Muscle layer of duodenum (tissue), 2 donors: ENCODE data around the gene TAB2.
A peak's percentile ranks its signal among the peaks of the same experiment; 100 is the strongest.
"Not testable (repeated sequence)": the region's sequence is repeated elsewhere in the genome, so short reads cannot be mapped to it uniquely, and the experiment has no call there.

Experiments
- H3K27ac ChIP-seq: one replicate; pipeline ENCODE4 v1.7.0; 2013; ENCODE audit warnings: mild to moderate bottlenecking, low read length
- H3K27me3 ChIP-seq: one replicate; pipeline ENCODE4 v1.7.0; 2013; ENCODE audit warnings: low read depth, mild to moderate bottlenecking, control low read depth, low read length
- H3K36me3 ChIP-seq, 2 donors: one replicate each; pipeline ENCODE4 v1.7.0; 2013; ENCODE audit warnings: low read length in 2 of 2, control low read depth in 1 of 2, mild to moderate bottlenecking in 1 of 2; ENCODE audit not compliant: insufficient read depth in 2 of 2, control insufficient read depth in 1 of 2
- H3K4me1 ChIP-seq, 2 donors: one replicate each; pipeline ENCODE4 v1.7.0; 2013; ENCODE audit warnings: low read length in 2 of 2, mild to moderate bottlenecking in 2 of 2, control low read depth in 1 of 2, moderate library complexity in 1 of 2; ENCODE audit not compliant: insufficient read depth in 2 of 2, control insufficient read depth in 1 of 2
- H3K4me3 ChIP-seq, 2 donors: one replicate each; pipeline ENCODE4 v1.7.0; 2013; ENCODE audit warnings: low read length in 2 of 2, low read depth in 1 of 2, mild to moderate bottlenecking in 1 of 2
- H3K9me3 ChIP-seq, 2 donors: one replicate each; pipeline ENCODE4 v1.7.0; 2013; ENCODE audit warnings: low read length in 2 of 2, control low read depth in 1 of 2, mild to moderate bottlenecking in 1 of 2; ENCODE audit not compliant: control insufficient read depth in 1 of 2
- donor health status: healthy.

TAB2 gene

DNA sequence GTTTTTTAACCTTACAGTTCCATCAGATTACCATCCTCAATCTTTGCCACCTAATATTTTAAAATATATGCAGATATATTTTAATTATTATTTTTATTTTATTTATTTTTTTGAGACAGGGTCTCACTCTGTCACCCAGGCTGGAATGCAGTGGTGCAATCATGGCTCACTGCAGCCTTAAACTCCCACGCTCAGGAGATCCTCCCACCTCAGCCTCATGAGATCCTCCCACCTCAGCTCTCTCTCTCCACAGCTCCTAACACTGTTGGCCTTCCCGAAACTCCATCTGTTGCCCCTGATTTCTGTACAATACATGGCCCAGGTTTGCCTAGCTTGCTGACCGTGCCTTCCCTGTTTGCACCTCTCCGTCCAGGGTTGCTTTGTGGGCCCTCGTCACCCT is 4.4 kb upstream of the TAB2 start:
- H3K4me3 ChIP-seq = no peak overlapping the region
- no peaks in the 10 kb centered on the region for H3K27me3 ChIP-seq
- peaks cover 0 to 4% of the 10 kb centered on the region in 2 donors for H3K36me3 ChIP-seq

DNA sequence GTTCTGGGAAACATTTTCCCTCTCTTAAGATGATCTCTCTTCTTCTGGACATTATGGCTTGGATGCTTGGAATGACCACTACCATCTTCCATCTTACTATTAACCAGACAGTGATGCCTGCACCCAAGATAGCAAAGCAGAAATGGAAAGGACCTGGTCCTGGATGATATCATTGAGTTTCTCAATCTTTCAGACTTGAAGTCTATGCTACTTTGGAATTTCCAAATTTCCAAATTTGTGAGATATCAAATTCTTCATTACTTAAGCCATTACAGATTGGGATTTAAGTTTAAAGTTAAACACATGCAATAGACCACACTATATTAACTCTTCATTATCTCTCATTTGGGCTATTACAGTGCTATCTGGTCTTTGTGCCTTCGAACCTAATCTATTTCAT is 3.7 kb upstream of the TAB2 start:
- H3K9me3 ChIP-seq = no peaks in the 10 kb centered on the region
- H3K27me3 ChIP-seq = no peaks in the 10 kb centered on the region
- H3K4me1 ChIP-seq = peaks cover 0 to 6% of the 10 kb centered on the region in 2 donors
- H3K27ac ChIP-seq = no peak overlapping the region
- peaks cover 0 to 4% of the 10 kb centered on the region in 2 donors for H3K36me3 ChIP-seq
- H3K4me3 ChIP-seq = no peak overlapping the region

More for the DNA sequence above, 4.4 kb upstream of the TAB2 start:
- Histone ChIP-seq H3K4me1 (peaks cover 0 to 6% of the 10 kb centered on the region in 2 donors), H3K27ac (no peak overlapping the region), H3K9me3 (no peaks in the 10 kb centered on the region)

DNA sequence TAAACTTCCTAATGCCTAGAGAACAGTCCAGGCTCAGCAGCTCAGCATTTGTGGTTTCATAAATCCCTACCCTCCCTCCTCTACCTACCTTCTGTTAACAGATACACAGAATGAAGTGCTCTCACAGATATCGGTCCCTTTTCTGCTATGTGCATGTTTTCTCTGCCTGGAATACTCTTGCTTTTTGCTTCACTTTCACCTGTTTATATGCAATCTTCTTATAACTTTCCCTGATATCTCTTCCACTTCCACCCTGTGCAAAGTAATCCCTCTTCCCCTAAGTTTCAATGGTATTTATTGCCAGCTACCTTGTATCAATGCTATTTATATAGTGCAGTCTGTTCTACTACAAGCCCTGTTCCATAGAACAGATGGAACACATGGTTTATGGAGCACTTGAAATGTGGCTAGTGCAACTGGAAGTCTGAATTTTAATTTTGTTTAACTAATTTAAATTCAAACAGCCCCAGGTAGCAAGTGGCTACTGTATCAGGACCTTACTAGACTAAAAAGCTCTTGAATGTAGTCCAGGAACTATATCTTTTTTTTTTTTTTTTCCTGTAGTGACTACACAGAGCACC is 3.1 kb upstream of the TAB2 start:
- H3K27me3 ChIP-seq = no peaks in the 10 kb centered on the region
- H3K4me3 ChIP-seq = no peak overlapping the region
- peaks cover 0 to 6% of the 10 kb centered on the region in 2 donors for H3K4me1 ChIP-seq
- no peaks in the 10 kb centered on the region for H3K9me3 ChIP-seq
- peaks cover 0 to 4% of the 10 kb centered on the region in 2 donors for H3K36me3 ChIP-seq
- H3K27ac ChIP-seq = no peak overlapping the region

DNA sequence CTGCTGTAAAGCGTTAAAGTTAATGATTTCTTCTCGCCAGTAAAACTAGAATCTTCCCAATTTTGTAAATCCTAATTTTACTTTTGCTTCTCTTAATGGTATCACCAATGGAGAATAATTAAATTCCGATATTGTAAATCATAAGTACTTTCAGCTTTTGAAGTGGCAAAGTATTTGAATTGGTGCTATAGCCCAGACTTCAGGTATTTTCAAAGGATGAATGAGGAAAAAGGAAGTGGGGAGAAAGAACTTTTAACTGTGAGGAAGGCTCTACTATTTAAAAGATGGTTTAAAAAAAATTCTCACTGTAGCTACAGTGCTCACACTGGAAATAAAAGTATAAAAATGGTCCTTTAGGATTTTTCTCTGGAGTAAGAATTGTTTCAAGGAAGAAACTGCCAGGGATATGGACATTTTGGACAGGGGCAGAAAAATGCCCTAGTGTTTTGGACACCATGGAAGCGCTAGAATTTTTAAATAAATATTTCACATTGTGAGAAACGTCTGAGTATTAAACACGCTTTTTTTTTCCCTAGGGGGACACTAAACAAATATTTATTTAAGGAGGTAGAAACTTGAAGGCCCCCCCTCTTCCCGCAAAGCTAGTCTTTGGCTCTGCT is 1.3 kb upstream of the TAB2 start:
- Histone ChIP-seq H3K27me3 (no peaks in the 10 kb centered on the region), H3K36me3 (peaks cover 0 to 4% of the 10 kb centered on the region in 2 donors), H3K9me3 (no peaks in the 10 kb centered on the region), H3K27ac (peak overlapping the region; percentile 67), H3K4me1 (peaks cover 0 to 6% of the 10 kb centered on the region in 2 donors), H3K4me3 (peak overlapping the region; percentile 79 to 83)

DNA sequence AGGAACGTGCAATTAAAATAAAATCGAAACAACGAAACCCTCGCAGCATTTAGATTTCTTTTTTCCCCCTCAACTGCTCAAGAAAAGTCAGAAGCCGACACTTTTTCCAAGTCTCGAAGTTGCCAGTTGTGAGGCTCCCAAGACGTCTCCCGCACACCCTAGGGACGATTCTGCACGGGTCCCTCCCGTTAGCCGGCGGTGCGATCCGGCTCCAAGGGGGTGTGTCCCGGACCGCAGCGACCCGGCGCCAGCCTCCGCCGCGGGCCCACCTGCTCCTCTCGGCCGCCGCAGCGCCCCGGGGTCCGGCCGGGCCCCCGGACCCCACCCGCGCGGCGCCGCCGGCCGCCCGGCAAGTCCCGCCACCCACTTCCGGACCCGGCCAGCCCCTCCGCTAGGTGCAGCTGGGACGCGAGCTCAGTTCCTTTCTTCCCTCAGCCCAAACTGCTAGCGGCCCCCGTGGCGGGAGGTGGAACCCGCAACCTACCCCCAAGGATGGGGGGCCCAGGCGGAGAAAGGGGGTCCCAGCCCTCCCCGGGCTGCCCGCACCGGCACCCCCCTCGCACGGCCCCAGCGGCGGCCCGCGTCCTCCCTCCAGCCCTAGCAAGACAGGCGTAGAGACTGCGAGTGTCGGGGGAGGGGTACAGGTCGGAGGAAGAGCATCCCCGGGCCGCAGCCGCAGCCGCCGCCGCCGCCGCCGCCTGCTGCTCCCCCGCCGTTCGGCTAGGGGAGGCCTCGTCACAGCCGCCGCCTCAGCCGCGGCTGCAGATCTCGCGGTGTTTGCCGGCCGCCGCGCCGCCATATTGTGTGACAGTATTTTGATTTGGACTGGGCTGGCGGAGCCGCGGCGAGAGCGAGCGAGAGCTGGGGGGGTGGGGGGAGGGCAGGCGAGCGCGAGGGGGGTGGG is 520 bp upstream of the TAB2 start:
- no peaks in the 10 kb centered on the region for H3K9me3 ChIP-seq
- peak overlapping the region; percentile 79 to 83 for H3K4me3 ChIP-seq
- peaks cover 0 to 4% of the 10 kb centered on the region in 2 donors for H3K36me3 ChIP-seq
- H3K27ac ChIP-seq = peak overlapping the region; percentile 67
- H3K27me3 ChIP-seq = no peaks in the 10 kb centered on the region
- H3K4me1 ChIP-seq = peaks cover 0 to 6% of the 10 kb centered on the region in 2 donors

DNA sequence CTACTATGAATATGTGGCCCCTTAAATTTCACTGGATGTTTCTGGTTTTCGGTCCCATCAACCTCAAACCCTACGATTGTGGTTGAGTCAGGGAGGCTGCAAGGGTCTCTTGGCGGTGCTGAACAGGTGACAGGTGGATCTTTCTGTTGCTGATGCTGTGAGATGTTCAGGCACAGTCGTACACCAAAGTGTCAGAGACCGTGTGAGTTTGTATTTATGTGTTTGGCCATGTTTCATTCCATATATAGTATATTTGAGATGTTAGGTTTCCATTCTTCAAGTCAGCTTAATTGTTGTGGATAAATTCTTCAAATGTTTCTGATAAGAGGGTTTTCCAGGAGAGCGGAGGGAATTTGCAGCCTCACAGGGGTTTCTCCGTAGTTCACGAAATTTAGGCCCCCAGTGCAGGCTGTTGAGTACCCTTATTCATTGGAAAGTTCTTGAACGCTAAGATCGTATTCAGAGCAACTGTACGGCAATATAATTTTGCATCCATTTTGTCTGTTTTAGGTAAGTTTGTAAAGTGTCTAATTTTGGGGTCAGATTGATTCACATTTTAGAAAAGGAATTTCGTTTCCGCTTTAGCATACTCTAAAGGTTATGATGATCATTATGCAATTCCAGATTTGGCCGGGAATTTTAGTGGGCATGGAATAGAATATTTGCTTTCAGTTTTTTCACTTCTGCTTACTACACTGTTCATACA is 1.2 kb downstream of the TAB2 start:
- Histone ChIP-seq H3K27me3 (no peaks in the 10 kb centered on the region), H3K36me3 (peaks cover 0 to 4% of the 10 kb centered on the region in 2 donors), H3K9me3 (no peaks in the 10 kb centered on the region), H3K4me1 (peaks cover 6 to 16% of the 10 kb centered on the region in 2 donors), H3K4me3 (peak overlapping the region; percentile 83 to 90), H3K27ac (peak overlapping the region; percentile 76)

DNA sequence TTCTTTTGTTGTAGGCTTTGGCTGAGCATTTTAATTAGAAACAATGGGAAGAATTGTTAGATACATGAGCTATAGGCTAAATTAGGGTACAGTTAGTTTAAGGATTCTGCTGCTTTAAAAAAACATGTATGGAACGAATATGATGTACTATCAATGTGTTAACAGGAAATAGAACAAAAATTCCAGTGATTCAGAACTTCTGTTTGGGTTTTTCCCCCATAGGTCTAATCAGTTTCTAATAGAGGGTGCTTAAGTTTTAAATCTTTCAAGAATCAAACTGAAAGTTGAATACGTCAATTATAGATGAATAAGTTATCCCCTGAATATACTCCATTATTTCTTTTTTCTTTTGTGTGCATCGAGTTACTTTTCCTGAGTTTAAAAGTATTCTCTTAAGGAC is 1.9 kb downstream of the TAB2 start:
- Histone ChIP-seq H3K4me3 (peak overlapping the region; percentile 83 to 90), H3K4me1 (peaks cover 6 to 22% of the 10 kb centered on the region in 2 donors)

DNA sequence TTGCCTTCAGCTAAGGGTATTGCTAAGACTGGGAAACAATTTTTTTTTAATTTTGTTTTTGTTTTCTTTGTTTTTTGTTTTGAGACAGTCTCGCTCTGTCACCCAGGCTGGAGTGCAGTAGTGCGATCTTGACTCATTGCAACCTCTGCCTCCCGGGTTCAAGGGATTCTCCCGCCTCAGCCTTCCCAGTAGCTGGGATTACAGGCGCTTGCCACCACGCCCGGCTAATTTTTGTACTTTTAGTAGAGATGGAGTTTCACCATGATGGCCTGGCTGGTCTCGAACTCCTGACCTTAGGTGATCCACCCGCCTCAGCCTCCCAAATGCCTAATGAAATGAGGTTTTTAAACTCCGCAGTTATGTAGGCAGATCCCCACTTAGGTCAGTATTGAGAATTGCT is 2.5 kb downstream of the TAB2 start:
- Histone ChIP-seq H3K27ac (peak overlapping the region; percentile 76), H3K4me3 (peak overlapping the region; percentile 83 to 90), H3K4me1 (peaks cover 6 to 28% of the 10 kb centered on the region in 2 donors)

More for the DNA sequence above, 1.9 kb downstream of the TAB2 start:
- H3K36me3 ChIP-seq = peaks cover 0 to 4% of the 10 kb centered on the region in 2 donors
- peak overlapping the region; percentile 76 for H3K27ac ChIP-seq
- no peaks in the 10 kb centered on the region for H3K27me3 ChIP-seq
- no peaks in the 10 kb centered on the region for H3K9me3 ChIP-seq

DNA sequence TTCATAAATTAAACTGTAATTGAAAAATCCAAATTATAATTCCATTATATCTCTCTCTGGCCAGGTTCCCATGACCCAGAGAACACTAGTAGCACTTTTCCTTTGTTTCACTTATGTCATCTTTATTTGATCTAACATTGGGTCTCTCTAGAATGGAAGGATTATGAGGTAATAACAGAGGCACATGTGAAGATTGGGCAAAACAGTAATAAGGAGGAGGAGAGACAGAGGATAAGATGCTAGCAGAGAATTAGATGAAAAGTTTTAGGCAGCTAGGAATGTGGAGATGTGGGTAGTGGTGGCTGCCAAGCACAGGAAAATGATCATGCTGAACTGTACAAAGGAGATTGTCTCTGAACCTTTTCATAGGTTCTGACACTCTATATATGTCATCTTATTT is 3.3 kb downstream of the TAB2 start:
- no peak overlapping the region for H3K4me3 ChIP-seq
- peak overlapping the region; percentile 62 for H3K27ac ChIP-seq
- peaks cover 0 to 4% of the 10 kb centered on the region in 2 donors for H3K36me3 ChIP-seq
- H3K4me1 ChIP-seq = peaks cover 9 to 36% of the 10 kb centered on the region in 2 donors
- H3K9me3 ChIP-seq = no peaks in the 10 kb centered on the region
- no peaks in the 10 kb centered on the region for H3K27me3 ChIP-seq

More for the DNA sequence above, 2.5 kb downstream of the TAB2 start:
- H3K36me3 ChIP-seq, H3K9me3 ChIP-seq, H3K27me3 ChIP-seq: not testable (repeated sequence)

DNA sequence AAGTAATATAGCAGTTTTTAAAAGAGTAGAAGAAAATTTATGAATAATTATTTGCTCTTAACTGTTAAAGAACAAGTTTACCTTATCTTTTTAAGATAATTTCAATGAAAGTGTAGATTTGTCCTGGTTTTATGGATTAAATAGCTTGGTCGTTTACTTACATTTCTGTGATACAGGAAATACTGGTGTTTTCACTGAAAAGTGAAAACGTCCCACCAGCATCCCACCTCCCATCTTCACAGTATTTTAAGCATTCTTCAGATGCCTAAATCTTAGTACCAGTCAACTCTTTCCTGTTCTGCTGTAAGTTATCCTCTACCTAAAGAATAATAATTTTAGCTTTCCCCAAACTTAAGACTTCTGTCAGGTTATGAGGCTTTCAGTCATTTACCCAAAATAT is 5.8 kb downstream of the TAB2 start:
- H3K4me1 ChIP-seq = peaks cover 9 to 38% of the 10 kb centered on the region in 2 donors
- no peaks in the 10 kb centered on the region for H3K9me3 ChIP-seq
- no peak overlapping the region for H3K27ac ChIP-seq

DNA sequence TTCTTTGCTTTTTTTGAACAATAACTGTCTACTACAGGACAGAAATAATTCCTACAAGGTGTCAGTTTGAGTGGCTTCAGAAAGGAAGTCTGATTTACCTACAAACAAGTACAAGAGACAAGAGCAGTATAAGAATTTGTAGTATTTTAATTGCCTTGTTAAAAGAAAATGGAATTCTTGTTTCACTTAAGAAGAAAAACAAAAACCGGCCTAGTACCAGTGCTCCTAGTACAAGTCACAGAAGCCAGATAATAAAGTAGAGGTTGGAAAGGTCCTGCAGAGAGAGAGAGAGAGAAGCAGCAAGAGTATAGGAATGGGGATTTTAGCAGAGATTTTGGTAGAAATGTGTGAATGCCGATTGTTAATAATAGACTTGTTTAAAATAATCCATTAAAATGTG is 6.4 kb downstream of the TAB2 start:
- Histone ChIP-seq H3K27me3 (no peaks in the 10 kb centered on the region), H3K4me1 (peaks cover 9 to 44% of the 10 kb centered on the region in 2 donors), H3K27ac (no peak overlapping the region), H3K9me3 (no peaks in the 10 kb centered on the region), H3K4me3 (no peak overlapping the region), H3K36me3 (no peaks in the 10 kb centered on the region)

More for the DNA sequence above, 5.8 kb downstream of the TAB2 start:
- Histone ChIP-seq H3K27me3 (no peaks in the 10 kb centered on the region), H3K4me3 (no peak overlapping the region), H3K36me3 (no peaks in the 10 kb centered on the region)
